H1 (cell line): ENCODE measurements around the gene EHD4. TPM values are rescaled to one million over a fixed set of nuclear protein-coding genes. Genes with fewer than 3 reads are reported as not detected.

Experiments used
- EGR1 ChIP-seq: IDR thresholded peaks from 2 replicates; pipeline ENCODE4 v1.6.1; 2011; ENCODE audit warnings: low read depth, low read length, borderline replicate concordance
- polyA plus RNA-seq, 7 experiments: library from polyadenylated mRNA; depleted of rRNA in 3 of 7; stranded (reverse) in 5 of 7; unstranded in 2 of 7; fragments of >200 nt in 5 of 7; fragments of 200-250 nt in 2 of 7; gene quantifications; 1 replicate in 5 of 7; 2 replicates in 1 of 7; 4 replicates in 1 of 7; pipeline versions ENCODE4 v1.2.1 to v1.2.3, GENCODE V29; 2011 to 2013; ENCODE audit warnings: missing spikeins in 2 of 7, mixed read lengths in 2 of 7
- total RNA-seq: library from RNA; stranded (reverse); fragmentation: NEBNext Ultra II Directional; extraction: Animal tissue kit (Norgen Biotek cat#: 25700); gene quantifications from 2 replicates; pipeline ENCODE4 v1.2.1, GENCODE V29; 2021

The EHD4 gene
- total and polyA plus RNA-seq, 2 of the 8 experiments (the other 6 are each of a cell fraction or from before 2014, with no cell fraction given): 17.5 to 24.5 TPM

DNA sequence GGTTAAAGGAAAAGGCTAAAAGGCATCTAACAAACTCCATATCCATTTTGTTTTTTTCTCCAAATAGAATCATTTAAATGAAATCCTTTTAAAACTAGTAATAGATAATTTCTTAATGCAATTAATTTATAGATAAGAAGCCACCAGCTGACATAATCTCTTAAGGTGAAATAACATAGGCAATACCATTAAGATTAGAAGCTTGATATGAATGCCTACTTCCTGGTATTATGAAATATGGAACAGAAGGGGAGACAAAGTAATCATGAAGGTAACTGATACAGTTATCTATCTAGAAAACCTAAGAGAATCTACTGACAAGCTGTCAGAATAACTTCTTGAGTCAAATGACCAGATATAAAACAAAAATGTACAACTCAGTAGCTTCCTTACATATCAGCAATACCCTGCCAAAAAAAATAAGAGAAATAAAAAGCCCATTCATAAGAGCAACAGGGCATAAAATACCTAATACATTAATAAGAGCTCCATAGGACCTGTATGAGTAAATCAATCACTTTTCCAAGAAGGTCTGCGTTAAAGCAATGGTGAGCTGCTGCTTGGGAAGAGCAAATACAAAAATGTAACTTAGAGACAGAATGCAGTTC, 10.7 kb downstream of the EHD4 start (continued):
- TF ChIP-seq EGR1: no peak
